Measurements from ENCODE around the gene KCNE3. TPM values are rescaled to one million over a fixed set of nuclear protein-coding genes. Genes with fewer than 3 reads are reported as not detected.

The KCNE3 gene
- total and polyA plus RNA-seq, 10 of the 15 experiments (the other 5 are each of a cell fraction or from before 2014, with no cell fraction given) = not detected

GRCh38 chr11:74462009-74462408 lies 5.3 kb downstream of the KCNE3 start:
- no peak for ATAC-seq
- TF ChIP-seq HDAC2 (IDR thresholded peaks at IDR 0.05) (no peak), EED (IDR thresholded peaks at IDR 0.05; ENCODE audit: low read depth) (no peak), REST (IDR thresholded peaks at IDR 0.05; ENCODE audit: low read depth, low read length) (no peak), PRDM15 (CRISPR knock-in tag; IDR thresholded peaks at IDR 0.05) (no peak), WRNIP1 (IDR thresholded peaks at IDR 0.05; ENCODE audit: borderline replicate concordance, low read depth, low read length) (no peak), SP1 (IDR thresholded peaks at IDR 0.05; ENCODE audit: low read depth, low read length) (no peak), ZBTB4 (CRISPR knock-in tag; IDR thresholded peaks at IDR 0.05) (no peak), RELA (IDR thresholded peaks at IDR 0.05; ENCODE audit: borderline replicate concordance, partially characterized antibody) (no peak), NFYA (IDR thresholded peaks at IDR 0.05; ENCODE audit: borderline replicate concordance, low read depth, low read length) (no peak), RELB (IDR thresholded peaks at IDR 0.05; ENCODE audit: low read depth) (no peak), CREM (IDR thresholded peaks at IDR 0.05; ENCODE audit: low read depth) (no peak), BRCA1 (IDR thresholded peaks at IDR 0.05; ENCODE audit: low read depth, low read length) (no peak)

More at GRCh38 chr11:74462009-74462408, 5.3 kb downstream of the KCNE3 start:
- H2AFZ ChIP-seq (ENCODE audit: control insufficient read depth, low read depth, low read length) = no peak overlapping the region
- H3K27ac ChIP-seq (ENCODE audit: control insufficient read depth, insufficient read depth) = no peak overlapping the region
- POLR2A ChIA-PET = no interaction called here
- WGBS (ENCODE audit: insufficient coverage, insufficient replicate concordance, low lambda C conversion rate, missing lambda C conversion rate) = 0% methylated on average over 2 of the region's 2 CpGs
- H3K4me1 ChIP-seq (ENCODE audit: control insufficient read depth, insufficient read depth, low read length) = no peaks in the 10 kb centered on the region
- CTCF ChIA-PET = interaction anchor here (0.9 to 1.6 kb wide), 4 partner anchors 8 to 108 kb away, joined by 3 to 8 read pairs (median 3); no protein-coding TSS in a partner anchor
- H3K27me3 ChIP-seq (replicated peaks in 1 of 2; ENCODE audit: control insufficient read depth in 2 of 2, insufficient read depth in 2 of 2, low read length in 1 of 2) = peaks cover 3 to 9% of the 10 kb centered on the region in 2 experiments; a peak in 3 of 4 replicates
- intact Hi-C loops (cut with micrococcal nuclease; ENCODE audit: unreplicated experiment) (no loop called here), in situ Hi-C loops (cut with MboI) (no loop called here)
- no peaks in the 10 kb centered on the region for H3K36me3 ChIP-seq (ENCODE audit: control insufficient read depth in 2 of 2, insufficient read depth in 2 of 2, low read length in 1 of 2)
- FAIRE-seq (no peak), DNase-seq (ENCODE audit: low read depth, low spot score) (no peak)
- no peak overlapping the region for H3K9ac ChIP-seq (ENCODE audit: control insufficient read depth, insufficient read depth, low read length)
- no peaks in the 10 kb centered on the region for H4K20me1 ChIP-seq (ENCODE audit: control insufficient read depth, insufficient read depth)
- BruUV-seq (replicated peaks) = no TSS peak
- RAD21 ChIA-PET (ENCODE audit: unreplicated experiment) = interaction anchor here (1.3 kb wide), 1 partner anchor 12 kb away, joined by 5 read pairs; no protein-coding TSS in a partner anchor
- no peaks in the 10 kb centered on the region for H3K79me2 ChIP-seq (ENCODE audit: control insufficient read depth, insufficient read depth, low read length)
- no peak overlapping the region for H3K4me2 ChIP-seq (ENCODE audit: control insufficient read depth, insufficient read depth)
- H3K9me3 ChIP-seq (replicated peaks; ENCODE audit: control insufficient read depth, insufficient read depth, low read length) = no peaks in the 10 kb centered on the region
- SMC1A ChIA-PET (ENCODE audit: uncharacterized antibody, unreplicated experiment) = interaction anchor here (1.1 kb wide), 1 partner anchor 31 kb away, joined by 3 read pairs; no protein-coding TSS in a partner anchor
- H3K4me3 ChIP-seq = no peak overlapping the region
